ENCODE data around the gene ITPR1.

ITPR1 gene

GRCh38 chr3:4511491-4512262 lies 18.5 kb downstream of the ITPR1 start:
- no peak for DNase-seq

- DNase-seq: no peak
These were observed 19.9 kb downstream of the ITPR1 start for GRCh38 chr3:4512895-4513616.

- DNase-seq: no peak
These were observed 21.2 kb downstream of the ITPR1 start for GRCh38 chr3:4514321-4514720.

- DNase-seq: no peak
These were observed 21.8 kb downstream of the ITPR1 start for GRCh38 chr3:4514916-4515315.

DNA sequence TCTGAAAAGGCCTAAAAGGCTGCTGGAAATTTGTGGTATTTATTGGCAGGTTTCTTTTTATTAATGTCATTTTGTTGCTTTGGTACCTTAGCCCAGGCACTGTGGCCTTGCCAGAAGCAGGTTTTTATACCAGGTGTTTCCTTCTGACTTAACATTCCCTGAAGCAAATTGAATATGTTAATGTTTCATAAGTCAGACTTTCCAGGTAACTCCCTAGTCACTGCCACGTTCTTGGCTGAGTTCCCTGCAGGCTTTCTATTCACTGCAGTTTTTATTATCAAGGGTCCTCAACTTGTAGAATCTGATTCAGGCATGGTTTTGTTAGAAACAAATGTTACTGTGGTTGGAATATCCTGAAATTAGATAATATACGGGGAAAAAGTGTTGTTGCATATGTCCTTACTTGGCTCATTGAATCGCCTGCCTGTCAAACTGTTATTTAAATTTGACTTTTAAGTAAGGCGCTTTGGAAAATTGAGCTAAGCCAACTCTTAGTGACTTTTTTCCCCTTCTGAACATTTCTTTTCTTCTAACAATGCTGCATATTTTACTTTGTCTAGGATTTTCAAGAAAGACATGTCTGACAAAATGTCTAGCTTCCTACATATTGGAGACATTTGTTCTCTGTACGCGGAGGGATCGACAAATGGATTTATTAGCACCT lies 22.9 kb downstream of the ITPR1 start:
- no peak for DNase-seq

DNA sequence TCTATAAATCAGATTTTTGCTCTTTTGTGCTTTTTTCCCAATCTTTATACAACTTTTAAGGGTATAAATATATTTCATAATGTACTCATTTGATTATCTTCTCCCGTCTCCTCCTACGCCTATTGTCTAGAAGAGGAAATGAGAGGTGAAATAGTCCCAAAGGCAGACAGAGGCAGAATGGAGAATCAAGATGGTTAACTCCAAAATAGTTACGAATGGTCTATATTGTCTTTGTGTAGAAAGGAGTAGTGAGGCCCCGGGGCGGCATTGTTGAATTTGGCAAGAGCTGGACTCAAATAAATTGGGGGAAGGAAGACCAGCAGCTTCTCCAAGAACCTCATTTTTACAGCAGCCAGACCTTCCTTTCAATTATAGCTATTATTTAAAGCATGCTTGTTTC lies 23.9 kb downstream of the ITPR1 start:
- no peak for DNase-seq

DNA sequence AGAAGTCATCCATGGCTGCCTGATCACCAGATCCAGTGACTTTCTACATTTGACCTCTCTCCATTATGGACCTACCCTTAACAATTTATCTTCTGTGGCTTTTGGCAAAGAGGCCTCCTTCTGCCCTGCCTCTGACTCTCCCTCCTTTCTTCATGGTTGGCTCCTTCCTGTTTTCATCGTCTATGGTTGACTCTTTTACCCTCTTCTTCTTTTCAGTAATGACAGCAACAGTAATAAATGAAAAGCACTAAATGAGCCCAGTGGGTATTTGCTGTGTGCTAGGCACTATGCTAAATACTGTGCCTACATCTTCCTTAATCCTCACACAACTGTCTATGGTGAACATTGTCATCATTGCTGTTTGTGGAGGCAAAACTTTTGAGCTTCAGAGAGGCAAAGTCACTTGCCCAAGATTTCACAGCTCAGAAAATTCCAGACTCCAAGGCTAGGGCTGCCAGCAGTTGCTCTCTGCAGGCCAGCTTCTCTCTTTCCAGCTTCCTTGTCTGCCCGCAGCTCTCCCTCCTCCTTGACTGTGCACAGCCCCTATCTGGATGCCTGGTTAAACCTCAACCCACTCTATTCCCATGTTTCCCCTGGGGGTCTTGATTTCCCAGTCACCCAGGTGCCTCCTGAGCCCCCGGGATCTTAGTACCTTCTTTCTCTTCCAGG lies 24.6 kb downstream of the ITPR1 start:
- no peak for DNase-seq

DNA sequence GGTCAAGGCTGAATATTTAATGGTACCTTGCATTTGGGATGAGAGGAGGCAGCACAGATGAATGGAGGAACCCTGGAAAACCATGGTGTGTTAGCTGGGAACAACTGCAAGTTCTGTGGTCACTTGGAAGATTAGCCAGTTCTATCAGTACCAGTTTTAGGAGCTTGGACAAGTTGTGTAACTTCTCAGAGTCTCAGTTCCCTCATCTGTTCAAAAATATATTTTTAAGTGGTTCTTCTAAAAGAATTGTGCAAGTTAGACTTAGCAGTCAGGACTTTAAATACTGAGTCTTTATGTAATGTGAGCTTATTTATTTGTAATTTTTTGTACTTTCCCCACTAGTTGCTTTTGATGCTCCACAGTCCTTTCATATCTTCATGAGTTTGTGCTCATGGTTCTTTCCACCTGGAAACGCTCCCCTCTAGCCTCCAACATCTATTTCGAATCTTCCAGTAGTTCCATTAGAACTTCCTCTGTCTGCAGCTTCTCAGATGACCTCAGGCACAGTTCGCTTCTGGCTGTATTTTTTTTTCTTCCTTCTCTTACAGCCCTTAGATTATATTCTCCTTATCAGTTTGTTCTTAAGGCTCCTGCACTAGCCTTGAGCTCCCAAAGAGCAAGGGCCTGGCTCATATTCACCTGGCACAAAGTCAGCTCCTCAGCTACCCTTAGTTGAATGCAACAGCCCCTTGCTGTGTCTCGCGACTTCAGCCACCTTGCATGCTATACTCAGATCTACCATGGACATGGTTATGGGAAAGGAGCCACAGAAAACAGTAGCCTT lies 27.1 kb downstream of the ITPR1 start:
- no peak for DNase-seq

DNA sequence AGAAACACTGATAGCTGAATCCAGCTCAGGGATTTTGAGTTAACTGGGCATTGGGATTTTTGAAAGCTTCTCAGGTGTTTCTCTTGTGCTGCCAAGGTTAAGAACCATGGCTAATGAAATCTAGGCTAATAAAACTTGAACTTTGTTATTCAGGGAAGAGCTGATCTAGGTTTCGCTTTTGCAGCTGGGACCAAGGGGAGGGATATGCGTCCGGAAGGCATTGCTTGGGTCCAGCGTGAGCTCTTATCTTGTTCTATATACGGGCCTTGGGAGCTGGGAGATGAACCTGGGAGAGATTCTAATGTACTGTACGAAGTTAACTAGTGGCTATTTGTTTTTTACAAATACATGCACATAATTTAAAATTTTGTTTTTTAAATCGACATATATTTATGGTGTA lies 29.8 kb downstream of the ITPR1 start:
- no peak for DNase-seq

- no peak for DNase-seq
These were observed 30.9 kb downstream of the ITPR1 start for GRCh38 chr3:4523710-4524698.

DNA sequence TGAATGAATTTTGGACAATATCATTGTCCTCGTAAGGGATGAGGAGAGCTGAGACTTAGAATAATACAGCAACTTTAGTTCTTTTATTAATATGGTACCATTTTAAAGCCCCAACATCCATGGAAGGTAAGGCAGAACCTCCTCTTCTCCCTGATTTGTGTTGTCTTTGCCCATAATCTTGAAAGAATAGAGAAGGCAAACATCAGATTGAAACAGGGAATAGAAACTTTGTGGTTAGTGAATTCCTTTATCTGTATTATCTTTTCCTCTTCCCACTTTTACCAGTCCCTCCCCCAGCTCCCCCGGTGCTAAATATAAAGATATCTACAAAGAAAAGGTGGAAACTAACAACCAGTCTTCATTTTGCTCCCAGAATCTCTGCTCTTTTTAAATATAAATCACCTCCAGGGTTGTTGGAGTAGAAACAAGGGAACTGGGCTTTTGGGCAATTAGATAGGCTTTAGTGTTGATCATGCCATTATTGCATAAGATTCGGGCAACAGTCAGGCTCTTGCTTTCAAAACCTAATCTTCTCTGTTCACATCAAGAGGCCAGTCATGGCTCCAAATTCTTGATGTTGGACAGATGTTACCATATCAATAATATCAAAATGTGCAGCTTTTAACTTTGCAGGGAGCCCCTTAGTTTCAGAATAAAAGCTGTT lies 32.5 kb downstream of the ITPR1 start:
- no peak for DNase-seq

- DNase-seq: no peak
These were observed 35.2 kb downstream of the ITPR1 start for GRCh38 chr3:4528320-4528719.

- DNase-seq: no peak
These were observed 35.9 kb downstream of the ITPR1 start for GRCh38 chr3:4528819-4529600.

- no peak for DNase-seq
These were observed 36.9 kb downstream of the ITPR1 start for GRCh38 chr3:4529876-4530588.

DNA sequence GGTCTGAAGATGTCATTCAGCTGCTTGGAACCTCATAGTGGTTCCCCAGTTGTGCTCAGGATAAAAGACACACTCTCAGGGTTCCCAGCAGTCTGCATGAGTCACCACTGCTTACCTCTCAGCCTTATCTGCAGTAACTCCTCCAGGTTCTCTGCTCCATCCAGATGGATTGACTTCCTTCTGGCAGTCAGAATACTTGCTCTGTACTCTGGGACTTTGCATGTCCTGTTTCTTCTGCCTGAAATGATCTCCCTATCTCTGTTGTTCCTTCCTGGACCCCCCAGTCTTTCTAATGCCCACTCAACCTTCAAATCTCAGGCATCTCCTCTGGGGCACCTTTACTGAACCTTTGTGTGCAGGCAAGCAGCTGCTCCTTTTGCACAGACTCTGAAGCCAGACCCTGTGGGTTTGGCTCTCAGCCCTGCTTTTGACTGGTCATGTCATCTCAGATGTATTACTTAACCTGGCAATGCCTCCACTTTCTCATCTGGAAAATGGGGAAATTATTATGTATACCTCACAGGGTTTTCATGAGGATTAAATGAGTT lies 38.4 kb downstream of the ITPR1 start:
- DNase-seq: no peak

- DNase-seq: no peak
These were observed 39.5 kb downstream of the ITPR1 start for GRCh38 chr3:4532535-4533112.

DNA sequence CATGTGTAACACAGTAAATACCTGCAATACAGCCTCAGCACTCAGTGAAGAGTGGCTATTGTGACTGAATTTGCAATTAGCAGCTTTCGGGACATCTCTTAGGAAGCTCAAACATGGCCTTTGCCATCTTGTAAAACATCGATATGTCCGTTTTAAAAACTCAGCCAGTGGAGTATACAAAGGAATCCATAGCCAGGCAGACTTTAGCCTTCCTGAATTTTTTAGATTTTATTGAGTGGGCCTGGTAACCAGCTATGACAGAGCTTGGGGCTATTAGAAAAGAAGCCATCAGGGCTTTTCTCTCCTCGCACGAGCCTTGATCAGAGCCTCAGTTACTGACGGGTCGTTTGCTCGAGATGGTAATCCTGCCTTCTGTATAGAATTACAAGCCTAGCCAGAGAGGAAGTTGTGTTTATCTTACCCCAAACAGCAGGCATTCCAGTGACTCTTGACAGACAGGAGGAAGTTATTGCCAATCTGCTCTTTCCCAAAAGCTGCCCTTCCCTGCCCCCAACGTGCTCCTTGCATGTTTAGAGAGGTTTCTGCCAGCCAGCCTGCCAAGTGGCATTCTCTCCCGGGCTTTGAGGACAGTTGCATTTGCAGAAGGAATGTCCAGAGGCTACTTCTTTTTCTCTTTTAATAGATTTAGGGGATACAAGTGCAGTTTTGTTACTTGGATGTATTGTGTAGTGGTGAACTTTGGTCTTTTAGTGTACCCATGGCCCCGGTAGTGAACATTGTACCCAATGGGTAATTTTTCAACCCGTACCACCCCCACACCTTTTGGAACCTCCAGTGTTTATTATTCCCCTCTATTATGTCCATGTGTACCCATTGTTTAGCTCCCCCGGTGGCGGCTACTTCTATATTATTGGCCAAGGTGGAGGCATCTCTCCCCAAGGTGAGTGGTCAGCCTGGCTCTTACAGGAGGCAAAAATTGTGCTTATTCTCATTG lies 40.6 kb downstream of the ITPR1 start:
- DNase-seq: no peak

Measured in stimulated activated CD4-positive, alpha-beta T cell treated with anti-CD3 and anti-CD28 coated beads, Interleukin-1b, Interleukin-23, amount 100 ng/mL, for 48 hours (primary cell).